Stimulated activated CD4-positive, alpha-beta T cell treated with anti-CD3 and anti-CD28 coated beads, Interleukin-15, amount 100 ng/mL, for 24 hours (primary cell): ENCODE results near the gene ZNF784.
A peak's percentile ranks its signal among the peaks of the same experiment; 100 is the strongest.

Source experiments
- DNase-seq: peaks from one replicate; pipeline ENCODE4 v3.0.0-alpha.2; 2020

The ZNF784 gene

DNA sequence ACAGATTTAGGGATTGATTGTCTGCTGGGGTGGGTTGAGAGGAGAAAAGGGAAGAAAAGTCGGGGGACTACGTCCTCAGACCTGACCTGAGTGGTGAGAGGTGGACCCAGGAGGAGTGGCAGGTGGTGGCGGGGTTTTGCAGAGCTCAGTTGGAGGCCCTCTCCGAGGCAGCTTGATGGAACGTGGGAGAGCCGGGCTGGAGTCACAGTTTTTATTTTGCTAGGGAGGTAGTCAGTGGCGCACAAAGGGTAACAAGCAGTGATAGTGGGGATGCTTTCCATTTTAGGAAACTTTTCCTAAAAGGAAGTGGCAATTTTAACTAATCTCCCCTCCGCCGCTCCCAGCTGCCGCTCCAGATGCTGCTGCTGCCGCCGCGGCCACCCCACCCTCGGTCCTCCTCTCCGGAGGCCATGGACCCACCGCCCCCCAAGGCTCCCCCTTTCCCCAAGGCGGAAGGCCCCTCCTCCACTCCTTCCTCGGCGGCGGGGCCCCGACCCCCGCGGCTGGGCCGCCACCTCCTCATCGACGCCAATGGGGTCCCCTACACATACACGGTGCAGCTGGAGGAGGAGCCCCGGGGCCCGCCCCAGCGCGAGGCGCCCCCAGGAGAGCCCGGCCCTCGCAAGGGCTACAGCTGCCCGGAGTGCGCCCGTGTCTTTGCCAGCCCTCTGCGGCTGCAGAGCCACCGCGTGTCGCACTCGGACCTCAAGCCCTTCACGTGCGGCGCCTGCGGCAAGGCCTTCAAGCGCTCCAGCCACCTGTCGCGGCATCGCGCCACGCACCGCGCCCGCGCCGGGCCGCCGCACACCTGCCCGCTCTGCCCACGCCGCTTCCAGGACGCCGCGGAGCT lies 18.0 kb upstream of the ZNF784 start:
- peak; percentile 64 for DNase-seq

- peak; percentile 60 for DNase-seq
These were observed 17.2 kb upstream of the ZNF784 start for GRCh38 chr19:55641426-55642152.

- peak; percentile 82 for DNase-seq
These were observed 16.4 kb upstream of the ZNF784 start, which contains the start of gene ZNF580 for GRCh38 chr19:55640577-55641425. Gene ZNF580, plus strand, starts transcription at chr19:55641002. Its CDS starts 1,507 bp downstream, at chr19:55642509.

- peak; percentile 79 for DNase-seq
These were observed 15.7 kb upstream of the ZNF784 start for GRCh38 chr19:55640043-55640576.

- DNase-seq, result peak; percentile 75
These were observed 14.5 kb upstream of the ZNF784 start for GRCh38 chr19:55638864-55639359.

GRCh38 chr19:55637534-55637933 lies 13.2 kb upstream of the ZNF784 start:
- DNase-seq, result no peak

GRCh38 chr19:55636723-55637122 lies 12.4 kb upstream of the ZNF784 start:
- DNase-seq, result no peak

GRCh38 chr19:55635856-55636440 lies 11.6 kb upstream of the ZNF784 start:
- DNase-seq, result no peak

GRCh38 chr19:55635334-55635717 lies 11.0 kb upstream of the ZNF784 start:
- DNase-seq, result no peak

DNA sequence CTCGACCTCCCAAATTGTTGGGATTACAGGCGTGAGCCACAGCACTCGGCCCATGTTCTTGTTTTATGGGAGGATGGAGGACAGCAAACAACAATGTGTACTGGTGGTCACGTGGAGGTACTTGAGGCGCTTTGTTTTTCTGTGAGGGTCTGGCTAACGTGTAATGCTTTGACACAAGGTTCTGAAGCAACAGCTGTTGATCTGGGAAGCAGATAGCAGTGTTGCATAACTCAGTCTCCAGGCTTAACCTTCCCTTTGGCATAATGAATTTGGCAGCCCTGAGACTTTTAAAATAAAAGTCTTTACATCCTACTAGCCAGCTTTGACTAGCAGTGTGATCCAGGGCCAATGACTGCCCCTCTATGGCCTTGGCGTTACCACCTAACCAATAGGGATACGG lies 9.5 kb upstream of the ZNF784 start:
- DNase-seq, result no peak

DNA sequence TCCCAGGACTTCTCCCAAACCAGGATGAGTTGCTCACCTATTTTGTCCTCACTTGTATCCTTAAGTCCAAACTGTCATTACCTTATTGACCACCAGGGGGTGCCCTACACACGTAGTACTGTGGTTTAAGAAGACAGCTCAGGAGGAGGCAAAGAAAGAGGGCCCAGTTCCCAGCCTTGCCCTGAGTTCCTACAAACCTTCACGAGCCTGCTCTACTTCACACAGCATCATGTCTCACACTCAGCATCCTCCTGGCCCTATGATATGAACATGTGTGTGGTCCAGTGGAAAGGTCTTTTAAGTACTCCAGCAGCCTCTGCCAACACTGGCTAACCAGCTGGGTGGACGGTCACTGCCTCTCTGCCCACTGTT lies 8.1 kb upstream of the ZNF784 start:
- peak; percentile 92 for DNase-seq

- DNase-seq, result peak; percentile 69
These were observed 2.0 kb upstream of the ZNF784 start for GRCh38 chr19:55626350-55626749.

GRCh38 chr19:55625004-55625326 lies 599 bp upstream of the ZNF784 start:
- no peak for DNase-seq

- DNase-seq, result no peak
These were observed 805 bp downstream of the ZNF784 start for GRCh38 chr19:55623561-55623960.

- no peak for DNase-seq
These were observed 1.2 kb downstream of the ZNF784 start for GRCh38 chr19:55623130-55623529.

DNA sequence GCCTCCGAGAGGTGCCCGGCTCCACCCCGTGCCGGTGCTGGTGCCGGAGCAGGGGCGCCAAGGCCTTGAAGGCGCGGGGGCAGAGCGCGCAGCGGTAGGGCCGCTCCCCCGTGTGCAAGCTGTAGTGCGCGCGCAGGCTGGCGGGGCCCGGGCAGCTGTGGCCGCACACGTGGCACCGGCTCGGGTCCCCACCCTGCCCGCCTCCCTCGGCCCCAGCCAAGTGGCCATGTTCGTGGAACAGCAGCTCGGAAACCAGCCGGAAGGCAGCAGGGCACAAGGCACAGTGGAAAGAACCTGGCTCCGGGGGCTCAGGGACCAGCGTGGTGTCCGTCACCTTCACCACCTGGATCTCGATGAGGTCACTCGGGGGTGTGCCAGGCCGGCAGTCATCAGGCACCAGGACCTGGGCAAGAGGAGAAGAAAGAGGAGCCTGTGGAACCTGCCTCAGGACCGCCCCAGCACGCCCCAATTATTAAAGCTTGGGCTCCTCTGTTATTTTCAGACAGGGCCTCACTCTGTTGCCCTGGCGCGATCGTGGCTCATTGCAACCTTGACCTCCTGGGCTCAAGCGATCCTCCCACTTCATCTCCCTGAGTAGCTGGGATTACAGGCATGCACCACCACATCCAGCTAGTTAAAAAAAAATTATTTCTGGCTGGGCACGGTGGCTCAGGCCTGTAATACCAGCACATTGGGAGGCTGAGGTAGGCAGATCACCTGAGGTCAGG lies 2.0 kb downstream of the ZNF784 start:
- no peak for DNase-seq

DNA sequence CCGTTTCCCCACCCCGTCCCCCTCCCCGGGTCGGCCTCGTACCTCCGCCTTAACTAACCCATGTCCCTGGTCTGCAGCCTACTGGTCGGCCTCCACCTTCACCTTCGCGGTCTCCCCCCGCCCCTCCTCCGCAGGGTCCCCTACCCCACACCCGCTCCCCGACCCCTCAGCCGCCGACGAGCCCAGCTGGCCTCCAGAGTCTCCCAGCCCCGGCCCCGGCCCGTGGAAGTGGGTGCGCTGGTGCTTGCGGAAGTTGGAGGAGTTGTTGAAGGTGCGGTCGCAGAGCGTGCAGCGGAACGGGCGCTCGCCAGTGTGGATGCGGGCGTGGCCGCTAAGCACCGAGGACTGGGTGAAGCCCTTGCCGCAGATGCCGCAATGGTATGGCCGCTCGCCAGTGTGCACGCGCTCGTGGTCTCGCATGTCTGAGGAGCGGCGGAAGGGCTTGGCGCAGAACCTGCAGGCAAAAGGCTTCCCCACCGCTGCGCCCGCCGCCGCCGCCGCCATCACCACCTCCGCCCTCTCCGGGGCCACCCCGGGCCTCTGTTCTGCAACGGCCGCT lies 2.6 kb downstream of the ZNF784 start:
- DNase-seq, result no peak

- DNase-seq, result no peak
These were observed 3.1 kb downstream of the ZNF784 start for GRCh38 chr19:55621205-55621672.

GRCh38 chr19:55620410-55621204 lies 3.8 kb downstream of the ZNF784 start:
- DNase-seq, result no peak

- no peak for DNase-seq
These were observed 5.1 kb downstream of the ZNF784 start for GRCh38 chr19:55619286-55619685.
